GM06990 (cell line): Measurements from ENCODE around the gene ZNFX1.

Experiments
- DNase-seq: peaks from one replicate; pipeline ENCODE4 v3.0.0-alpha.2; 2011; ENCODE audit not compliant: insufficient read length; ENCODE audit errors: extremely low read depth
- H3K27me3 ChIP-seq: replicated peaks from 2 replicates; pipeline ENCODE4 v1.6.0; 2011; ENCODE audit warnings: low read length; ENCODE audit not compliant: control insufficient read depth, insufficient read depth
- H3K36me3 ChIP-seq: 2 replicates; pipeline ENCODE4 v1.5.1; 2011; ENCODE audit warnings: low read length; ENCODE audit not compliant: control insufficient read depth, insufficient read depth
- H3K4me3 ChIP-seq: replicated peaks from 2 replicates; pipeline ENCODE4 v1.5.1; 2011; ENCODE audit warnings: low read depth, mild to moderate bottlenecking, control low read depth, low read length
- CTCF ChIP-seq: IDR thresholded peaks from 2 replicates; pipeline ENCODE4 v1.5.1; 2011; ENCODE audit warnings: low read length, control low read depth, mild to moderate bottlenecking, inconsistent platforms; ENCODE audit not compliant: insufficient read depth, poor library complexity, severe bottlenecking

ZNFX1 gene

GRCh38 chr20:49248301-49248700, 29.6 kb downstream of the ZNFX1 start:
- Histone ChIP-seq H3K4me3 (no peak overlapping the region), H3K27me3 (no peaks in the 10 kb centered on the region), H3K36me3 (peaks cover 42% of the 10 kb centered on the region)
- DNase-seq: no peak
- no peak for TF ChIP-seq CTCF

- H3K36me3 ChIP-seq: peaks cover 44% of the 10 kb centered on the region
- H3K27me3 ChIP-seq: no peaks in the 10 kb centered on the region
- TF ChIP-seq CTCF: no peak
- H3K4me3 ChIP-seq: no peak overlapping the region
- no peak for DNase-seq
Measured at GRCh38 chr20:49247792-49248191, 30.1 kb downstream of the ZNFX1 start.

GRCh38 chr20:49247169-49247723, 30.6 kb downstream of the ZNFX1 start:
- H3K36me3 ChIP-seq: peaks cover 42% of the 10 kb centered on the region
- H3K4me3 ChIP-seq: no peak overlapping the region
- no peak for DNase-seq
- TF ChIP-seq CTCF: no peak
- no peaks in the 10 kb centered on the region for H3K27me3 ChIP-seq

GRCh38 chr20:49245921-49246740, 31.7 kb downstream of the ZNFX1 start:
- H3K4me3 ChIP-seq: no peak overlapping the region
- peaks cover 37% of the 10 kb centered on the region for H3K36me3 ChIP-seq
- no peaks in the 10 kb centered on the region for H3K27me3 ChIP-seq
- DNase-seq: no peak
- peak; percentile 63 for TF ChIP-seq CTCF

GRCh38 chr20:49237531-49237930, 40.3 kb downstream of the ZNFX1 start:
- no peak for TF ChIP-seq CTCF
- peaks cover 34% of the 10 kb centered on the region for H3K36me3 ChIP-seq

More at GRCh38 chr20:49237531-49237930, 40.3 kb downstream of the ZNFX1 start:
- Histone ChIP-seq H3K27me3 (no peaks in the 10 kb centered on the region), H3K4me3 (no peak overlapping the region)
- DNase-seq: no peak
